Right atrium auricular region (tissue), 2 donors: Measurements from ENCODE around the gene BMP10. TPM values are rescaled to one million over a fixed set of nuclear protein-coding genes. Genes with fewer than 3 reads are reported as not detected.

Source experiments
- DNase-seq: peaks from one replicate; pipeline ENCODE4 v3.0.0-alpha.2; 2019; ENCODE audit warnings: low spot score
- H3K27ac ChIP-seq, 2 donors: fragments of 200-600 bp; sonication (generic); 1 replicate in 1 of 2; 2 replicates in 1 of 2; pipeline ENCODE4 v1.5.1; 2016 to 2019
- H3K27me3 ChIP-seq, 2 donors: fragments of 200-600 bp; sonication (generic); one replicate each; pipeline versions ENCODE4 v1.5.1 to v1.6.0; 2017 to 2019
- H3K36me3 ChIP-seq: fragments of 200-600 bp; sonication (generic); one replicate; pipeline ENCODE4 v1.5.1; 2016
- H3K4me1 ChIP-seq, 2 donors: fragments of 200-600 bp; sonication (generic); one replicate each; pipeline versions ENCODE4 v1.5.1 to v1.6.0; 2017 to 2019
- H3K4me3 ChIP-seq, 2 donors: fragments of 200-600 bp; sonication (generic); 1 replicate in 1 of 2; 2 replicates in 1 of 2; pipeline ENCODE4 v1.5.1; 2017 to 2019; ENCODE audit warnings: mild to moderate bottlenecking in 1 of 2, moderate library complexity in 1 of 2
- H3K9me3 ChIP-seq, 2 donors: fragments of 200-600 bp; sonication (generic); one replicate each; pipeline ENCODE4 v1.5.1; 2019
- CTCF ChIP-seq, 2 donors: fragments of 200-600 bp; sonication (generic); IDR thresholded peaks; one replicate each; pipeline ENCODE4 v1.5.1; 2019; ENCODE audit warnings: antibody characterized with exemption in 2 of 2
- total RNA-seq, 2 donors: library from RNA; depleted of rRNA; stranded (reverse); fragments of >200 nt; gene quantifications; one replicate each; pipeline ENCODE4 v1.1.0, GENCODE V29; 2016

The BMP10 gene
- total RNA-seq: 1,000 to 10,000 TPM in 1 of 2 donors, 1 to 10 TPM in 1; 1.9 to 5,642 TPM

GRCh38 chr2:68871159-68871764 is at the start of gene BMP10:
Gene BMP10 (minus strand): TSS chr2:68871397. CDS start chr2:68871358, 39 bp downstream.
- Histone ChIP-seq H3K4me3 (no peak within 1 kb of the TSS), H3K9me3 (no peaks in the 10 kb centered on the region), H3K4me1 (no peaks in the 10 kb centered on the region), H3K27ac (no peak within 1 kb of the TSS), H3K36me3 (no peaks in the 10 kb centered on the region), H3K27me3 (no peaks in the 10 kb centered on the region)
- no peak for TF ChIP-seq CTCF (IDR thresholded peaks at IDR 0.05)
- no peak for DNase-seq

DNA sequence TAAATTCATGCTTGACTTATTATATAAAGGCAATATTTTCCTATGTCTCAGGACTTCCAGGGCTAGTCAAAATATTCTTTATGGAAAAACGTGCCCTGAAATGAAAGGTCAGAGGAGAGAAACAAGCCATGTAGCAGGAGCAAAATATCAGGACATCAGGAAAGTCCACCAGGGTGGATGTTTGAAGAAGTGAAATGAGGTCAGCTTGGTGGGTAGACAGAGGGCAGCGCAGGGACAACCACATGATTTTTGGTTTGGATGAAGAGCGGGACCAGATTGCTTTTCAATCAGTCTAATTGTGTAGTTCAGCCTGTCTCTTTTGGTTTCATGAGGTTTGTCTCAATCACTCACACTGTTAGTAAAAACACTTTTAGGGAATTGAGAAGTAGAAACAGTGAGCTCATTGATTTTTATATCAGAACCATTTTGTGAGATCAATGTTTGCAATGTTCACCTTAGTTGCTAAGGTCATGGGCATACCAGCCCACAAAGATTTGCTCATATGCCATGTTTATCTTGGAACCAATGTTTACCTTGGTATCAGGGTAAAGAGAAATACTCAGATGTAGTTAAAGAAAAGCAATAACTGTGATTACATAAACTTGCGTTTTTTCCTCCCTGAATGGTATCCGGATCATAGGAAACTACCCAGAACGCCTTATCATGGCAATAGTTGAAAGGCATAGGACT is 49.4 kb upstream of the BMP10 start:
- TF ChIP-seq CTCF (IDR thresholded peaks at IDR 0.05): no peak
- Histone ChIP-seq H3K4me3 (no peak overlapping the region), H3K4me1 (no peaks in the 10 kb centered on the region), H3K9me3 (no peaks in the 10 kb centered on the region), H3K27me3 (no peaks in the 10 kb centered on the region), H3K27ac (no peak overlapping the region), H3K36me3 (no peaks in the 10 kb centered on the region)
- DNase-seq: no peak

DNA sequence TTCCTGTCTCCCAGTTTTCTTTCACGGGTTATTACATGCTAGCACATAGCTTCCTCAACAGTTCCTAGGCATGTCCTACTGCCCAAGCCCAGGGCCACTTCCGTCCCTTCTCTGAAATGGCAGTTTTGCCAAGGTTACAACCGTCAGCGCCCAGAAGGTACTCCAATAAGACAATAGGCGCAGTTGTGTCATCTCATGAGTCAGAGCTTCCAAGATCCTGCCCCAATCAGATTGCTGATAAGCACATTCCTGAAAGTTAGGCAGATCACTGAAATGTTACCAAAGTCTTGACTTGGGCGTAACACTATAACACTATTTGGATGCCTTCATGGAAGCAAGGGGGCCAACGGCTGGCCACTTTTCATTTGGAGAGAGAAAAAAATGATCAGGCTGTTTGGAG is 47.3 kb upstream of the BMP10 start:
- Histone ChIP-seq H3K4me1 (no peaks in the 10 kb centered on the region), H3K36me3 (no peaks in the 10 kb centered on the region), H3K9me3 (no peaks in the 10 kb centered on the region), H3K27ac (no peak overlapping the region), H3K4me3 (no peak overlapping the region), H3K27me3 (no peaks in the 10 kb centered on the region)
- DNase-seq: no peak
- no peak for TF ChIP-seq CTCF (IDR thresholded peaks at IDR 0.05)

GRCh38 chr2:68917034-68917718 is 46.0 kb upstream of the BMP10 start:
- H3K27ac ChIP-seq: no peak overlapping the region
- H3K36me3 ChIP-seq: no peaks in the 10 kb centered on the region
- no peaks in the 10 kb centered on the region for H3K9me3 ChIP-seq
- H3K4me3 ChIP-seq: no peak overlapping the region
- no peaks in the 10 kb centered on the region for H3K27me3 ChIP-seq
- TF ChIP-seq CTCF (IDR thresholded peaks at IDR 0.05): no peak
- DNase-seq: no peak
- no peaks in the 10 kb centered on the region for H3K4me1 ChIP-seq

DNA sequence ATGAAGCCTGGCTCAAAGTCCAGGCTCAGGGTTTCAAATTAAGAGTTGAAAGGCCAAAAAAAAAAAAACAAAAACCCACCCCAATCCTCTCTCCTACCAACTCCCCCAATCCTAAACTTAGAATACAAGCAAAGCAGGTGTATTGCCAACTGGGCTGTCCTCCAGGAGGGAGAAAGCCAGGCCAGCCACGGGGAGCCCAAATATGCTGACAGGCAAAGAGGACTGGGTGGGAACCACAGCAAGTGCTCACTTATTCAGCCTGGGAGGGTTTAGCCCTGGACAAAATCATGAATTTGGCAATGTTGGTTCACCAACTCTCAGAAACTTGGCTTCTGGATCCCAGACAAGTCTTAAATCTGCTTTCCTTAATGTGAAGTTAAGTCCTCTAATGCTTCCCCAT is 45.0 kb upstream of the BMP10 start:
- H3K4me1 ChIP-seq: no peaks in the 10 kb centered on the region
- no peak overlapping the region for H3K27ac ChIP-seq
- H3K36me3 ChIP-seq: no peaks in the 10 kb centered on the region
- no peak for TF ChIP-seq CTCF (IDR thresholded peaks at IDR 0.05)
- H3K9me3 ChIP-seq: no peaks in the 10 kb centered on the region
- H3K27me3 ChIP-seq: no peaks in the 10 kb centered on the region
- H3K4me3 ChIP-seq: no peak overlapping the region
- no peak for DNase-seq
